ENCODE results near the gene ATP2A3. TPM values are rescaled to one million over a fixed set of nuclear protein-coding genes. Genes with fewer than 3 reads are reported as not detected.

ATP2A3 gene
- total and polyA plus RNA-seq, 3 experiments from 2014 or later: 105 to 111 (median 108) TPM

DNA sequence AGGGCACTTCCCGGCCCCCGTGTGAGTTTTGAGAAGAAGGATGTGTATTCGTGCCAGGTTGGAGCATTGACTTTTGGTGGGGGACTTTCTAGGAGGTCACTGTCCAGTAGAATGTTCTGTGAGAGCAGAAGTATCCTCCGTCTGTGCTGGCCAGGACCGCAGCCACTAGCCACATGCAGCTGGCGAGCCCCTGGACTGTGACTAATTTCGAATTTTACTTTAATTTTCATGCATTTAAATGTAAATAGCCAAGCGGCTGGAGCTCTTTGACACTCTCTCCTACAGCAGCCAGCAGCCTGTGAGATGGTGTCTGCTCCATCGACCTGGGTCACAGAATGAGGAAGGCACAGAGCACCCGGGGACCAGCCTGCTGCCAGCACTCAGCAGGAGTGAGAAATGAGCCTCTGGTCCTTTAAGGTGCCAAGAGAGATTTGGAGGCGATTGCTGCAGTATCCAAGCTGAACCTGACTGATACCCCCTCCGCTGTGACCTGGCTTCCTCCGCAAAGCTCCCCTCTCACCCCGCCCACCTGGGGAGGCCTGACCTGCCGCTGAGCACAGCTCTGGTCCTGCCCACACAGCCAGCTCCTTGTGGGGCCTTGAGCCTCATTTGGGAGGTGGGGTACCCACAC is 7.8 kb downstream of the ATP2A3 start:
- CTCF ChIA-PET: interaction anchor here (1.2 to 1.3 kb wide), 2 partner anchors 43 to 49 kb away, joined by 3 to 4 read pairs; no protein-coding TSS in a partner anchor
- Mint-ChIP-seq H3K4me1 (peaks cover 46 to 57% (median 49%) of the 10 kb centered on the region in 3 donors), H3K27ac (peak overlapping the region in 7 of 8 donors; percentile 39 to 92 (median 59)), H3K9me3 (no peaks in the 10 kb centered on the region), H3K27me3 (no peaks in the 10 kb centered on the region), H3K4me3 (peak overlapping the region in 4 of 7 donors; percentile 31 to 50 (median 45)), H3K36me3 (peaks cover 0 to 67% (median 7%) of the 10 kb centered on the region in 3 donors)
- Histone ChIP-seq H3K27me3 (ENCODE audit: insufficient read depth, low read length, poor library complexity, severe bottlenecking) (no peaks in the 10 kb centered on the region), H3K4me1 (ENCODE audit: insufficient read depth, low read length) (peaks cover 40% of the 10 kb centered on the region), H3K4me3 (ENCODE audit: low read length) (no peak overlapping the region), H3K27ac (ENCODE audit: low read depth, low read length) (no peak overlapping the region), H3K36me3 (ENCODE audit: insufficient read depth, low read length) (peaks cover 5% of the 10 kb centered on the region), H3K9me3 (ENCODE audit: low read length) (no peaks in the 10 kb centered on the region)
- POLR2A ChIA-PET: interaction anchor here (0.6 to 1.2 kb wide), 2 partner anchors 9 to 70 kb away, joined by 5 to 10 read pairs; partner anchors contain the start of gene ATP2A3
- no peak for DNase-seq

DNA sequence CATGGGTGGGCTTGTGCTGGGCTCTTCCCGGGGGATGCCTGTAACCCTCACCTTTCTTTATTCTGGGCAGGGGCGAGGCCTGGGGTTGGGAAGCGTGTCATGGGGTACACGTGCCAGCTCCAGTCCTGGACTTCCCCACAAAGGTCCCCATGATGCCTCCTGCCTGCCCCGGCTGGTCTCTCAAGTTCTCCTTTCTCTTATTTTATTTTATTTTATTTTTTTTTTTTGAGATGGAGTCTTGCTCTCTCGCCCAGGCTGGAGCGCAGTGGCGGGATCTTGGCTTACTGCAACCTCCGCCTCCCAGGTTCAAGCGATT is 8.6 kb downstream of the ATP2A3 start:
- no peak for DNase-seq
- no peaks in the 10 kb centered on the region for H3K9me3 Mint-ChIP-seq
- Histone ChIP-seq H3K27ac (ENCODE audit: low read depth, low read length) (no peak overlapping the region), H3K27me3 (ENCODE audit: insufficient read depth, low read length, poor library complexity, severe bottlenecking) (no peaks in the 10 kb centered on the region), H3K4me1 (ENCODE audit: insufficient read depth, low read length) (peaks cover 32% of the 10 kb centered on the region), H3K4me3 (ENCODE audit: low read length) (no peak overlapping the region), H3K36me3 (ENCODE audit: insufficient read depth, low read length) (peaks cover 7% of the 10 kb centered on the region), H3K9me3 (ENCODE audit: low read length) (no peaks in the 10 kb centered on the region)
- no peaks in the 10 kb centered on the region for H3K27me3 Mint-ChIP-seq
- CTCF ChIA-PET: no interaction called here
- H3K4me1 Mint-ChIP-seq: peaks cover 39 to 49% (median 41%) of the 10 kb centered on the region in 3 donors
- POLR2A ChIA-PET: interaction anchor here (1.2 kb wide), 1 partner anchor 9 kb away, joined by 5 read pairs; the partner anchor contains the start of gene ATP2A3
- no peak overlapping the region for H3K4me3 Mint-ChIP-seq
- peaks cover 0 to 68% (median 7%) of the 10 kb centered on the region in 3 donors for H3K36me3 Mint-ChIP-seq
- H3K27ac Mint-ChIP-seq: peak overlapping the region in 2 of 8 donors; percentile 43 to 85

DNA sequence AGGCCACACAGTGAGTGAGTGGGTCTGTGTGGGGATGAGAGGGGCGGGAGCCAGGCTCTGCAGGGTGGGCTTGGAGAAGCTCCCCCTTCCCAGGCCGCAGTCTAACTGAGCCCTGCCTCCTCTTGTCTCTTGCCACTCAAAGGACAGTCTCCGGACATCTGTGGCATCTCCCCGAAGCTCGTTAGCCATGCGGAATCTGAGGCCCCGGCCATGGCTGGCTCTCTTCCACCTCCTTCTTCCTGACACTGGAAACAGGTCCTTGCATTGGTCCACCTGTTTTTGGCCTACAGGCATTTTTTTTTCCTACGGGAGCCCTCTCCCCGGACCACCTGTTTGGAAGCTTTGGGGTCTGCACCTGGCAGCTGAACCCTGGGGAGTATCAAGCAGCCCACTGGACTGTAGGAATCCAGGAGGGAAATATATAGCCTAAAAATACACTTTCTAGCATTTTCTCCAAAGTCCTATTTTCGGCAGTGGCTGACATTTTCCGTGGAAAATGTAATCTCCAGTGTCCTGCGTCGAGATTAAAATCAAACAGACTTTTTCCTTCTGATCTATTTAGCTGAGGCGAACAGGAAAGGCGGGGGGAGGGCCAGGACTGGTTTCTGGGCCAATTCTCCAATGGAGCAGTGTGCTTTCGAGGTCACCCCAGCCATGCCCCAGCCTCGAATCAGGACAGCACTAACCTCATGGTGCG is 9.1 kb downstream of the ATP2A3 start:
- peak overlapping the region in 3 of 8 donors; percentile 50 to 83 (median 58) for H3K27ac Mint-ChIP-seq
- H3K4me1 Mint-ChIP-seq: peaks cover 34 to 44% (median 36%) of the 10 kb centered on the region in 3 donors
- H3K4me1 ChIP-seq (ENCODE audit: insufficient read depth, low read length): peaks cover 27% of the 10 kb centered on the region

DNA sequence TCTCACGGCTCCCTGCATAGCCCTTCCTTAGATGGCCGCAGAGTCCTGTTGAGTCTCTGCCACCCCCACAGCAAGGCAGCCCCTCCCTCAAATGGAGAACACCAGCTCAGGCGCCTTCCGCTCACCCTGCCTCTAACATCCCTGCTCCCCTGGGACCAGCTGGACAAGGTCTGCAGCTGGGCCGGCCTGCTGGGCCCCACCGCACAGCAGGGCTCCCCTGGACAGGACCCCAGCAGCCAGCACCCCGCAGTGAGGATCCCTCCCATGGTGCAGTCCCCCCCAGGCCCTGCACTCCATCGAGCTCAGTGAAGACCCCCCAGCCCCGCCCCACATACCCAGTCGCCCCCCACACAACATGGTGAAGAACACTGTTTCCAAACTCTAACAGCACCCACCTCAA is 10.2 kb downstream of the ATP2A3 start:
- ChIA-PET CTCF (no interaction called here), POLR2A (interaction anchor here (0.5 kb wide), 1 partner anchor 12 kb away, joined by 6 read pairs; no protein-coding TSS in a partner anchor)
- Mint-ChIP-seq H3K4me3 (no peak overlapping the region), H3K36me3 (peaks cover 0 to 71% (median 4%) of the 10 kb centered on the region in 3 donors), H3K4me1 (peaks cover 24 to 34% (median 27%) of the 10 kb centered on the region in 3 donors), H3K27me3 (no peaks in the 10 kb centered on the region), H3K27ac (no peak overlapping the region), H3K9me3 (no peaks in the 10 kb centered on the region)
- Histone ChIP-seq H3K27ac (ENCODE audit: low read depth, low read length) (no peak overlapping the region), H3K27me3 (ENCODE audit: insufficient read depth, low read length, poor library complexity, severe bottlenecking) (no peaks in the 10 kb centered on the region), H3K9me3 (ENCODE audit: low read length) (no peaks in the 10 kb centered on the region), H3K4me3 (ENCODE audit: low read length) (no peak overlapping the region), H3K36me3 (ENCODE audit: insufficient read depth, low read length) (peaks cover 16% of the 10 kb centered on the region), H3K4me1 (ENCODE audit: insufficient read depth, low read length) (peaks cover 17% of the 10 kb centered on the region)
- DNase-seq: no peak

More for the DNA sequence above, 9.1 kb downstream of the ATP2A3 start:
- ChIA-PET POLR2A (interaction anchor here (1.2 kb wide), 1 partner anchor 10 kb away, joined by 5 read pairs; the partner anchor contains the start of gene ATP2A3), CTCF (no interaction called here)
- Mint-ChIP-seq H3K4me3 (no peak overlapping the region), H3K36me3 (peaks cover 0 to 68% (median 4%) of the 10 kb centered on the region in 3 donors), H3K27me3 (no peaks in the 10 kb centered on the region), H3K9me3 (no peaks in the 10 kb centered on the region)
- Histone ChIP-seq H3K4me3 (ENCODE audit: low read length) (no peak overlapping the region), H3K27ac (ENCODE audit: low read depth, low read length) (no peak overlapping the region), H3K9me3 (ENCODE audit: low read length) (no peaks in the 10 kb centered on the region), H3K36me3 (ENCODE audit: insufficient read depth, low read length) (peaks cover 11% of the 10 kb centered on the region), H3K27me3 (ENCODE audit: insufficient read depth, low read length, poor library complexity, severe bottlenecking) (no peaks in the 10 kb centered on the region)
- DNase-seq: no peak

DNA sequence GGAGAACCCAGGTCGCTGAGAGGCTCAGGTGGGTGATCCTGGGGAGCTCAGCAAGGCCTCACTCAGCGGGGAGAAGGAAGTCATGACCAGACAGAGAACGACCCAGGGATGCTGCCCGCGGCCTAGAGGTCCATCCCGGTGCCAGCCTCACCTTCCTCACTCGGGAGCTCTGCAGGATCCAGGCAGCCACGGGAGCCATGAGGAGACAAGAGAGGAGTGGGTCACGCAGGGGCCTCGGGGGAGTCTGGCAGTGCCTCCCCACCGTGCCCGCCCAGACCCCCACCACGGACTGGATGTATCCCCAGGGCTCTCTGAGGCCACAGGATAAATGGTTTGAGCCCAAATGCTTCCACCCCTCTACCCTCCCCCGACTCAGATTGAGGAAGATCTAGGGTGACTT is 10.7 kb downstream of the ATP2A3 start:
- no peak overlapping the region for H3K27ac Mint-ChIP-seq
- Histone ChIP-seq H3K27ac (ENCODE audit: low read depth, low read length) (no peak overlapping the region), H3K36me3 (ENCODE audit: insufficient read depth, low read length) (peaks cover 16% of the 10 kb centered on the region), H3K9me3 (ENCODE audit: low read length) (no peaks in the 10 kb centered on the region), H3K4me1 (ENCODE audit: insufficient read depth, low read length) (peaks cover 15% of the 10 kb centered on the region), H3K4me3 (ENCODE audit: low read length) (no peak overlapping the region), H3K27me3 (ENCODE audit: insufficient read depth, low read length, poor library complexity, severe bottlenecking) (no peaks in the 10 kb centered on the region)
- H3K27me3 Mint-ChIP-seq: no peaks in the 10 kb centered on the region
- no peak for DNase-seq
- ChIA-PET CTCF (no interaction called here), POLR2A (no interaction called here)
- no peak overlapping the region for H3K4me3 Mint-ChIP-seq
- H3K4me1 Mint-ChIP-seq: peaks cover 23 to 32% (median 25%) of the 10 kb centered on the region in 3 donors
- peaks cover 0 to 77% (median 4%) of the 10 kb centered on the region in 3 donors for H3K36me3 Mint-ChIP-seq
- no peaks in the 10 kb centered on the region for H3K9me3 Mint-ChIP-seq

DNA sequence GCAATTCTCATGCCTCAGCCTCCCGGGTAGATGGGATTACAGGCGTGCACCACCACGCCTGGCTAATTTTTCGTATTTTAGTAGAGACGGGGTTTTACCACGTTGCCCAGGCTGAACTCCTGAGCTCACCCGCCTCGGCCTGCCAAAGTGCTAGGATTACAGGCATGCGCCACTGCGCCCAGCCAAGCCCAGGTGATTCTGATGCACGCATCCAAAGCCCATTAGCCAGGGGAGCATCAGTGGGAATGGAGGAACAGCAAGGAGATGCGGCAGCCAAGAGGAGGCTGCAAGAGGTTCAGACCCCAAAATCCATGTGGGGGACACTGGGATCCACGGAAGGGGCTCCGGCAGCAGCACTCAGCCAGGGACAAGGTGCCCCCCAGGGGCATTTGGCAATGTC is 12.1 kb downstream of the ATP2A3 start:
- H3K27ac Mint-ChIP-seq: peak overlapping the region in 2 of 8 donors; percentile 36 to 38
- H3K4me3 Mint-ChIP-seq: no peak overlapping the region
- peaks cover 0 to 76% (median 6%) of the 10 kb centered on the region in 3 donors for H3K36me3 Mint-ChIP-seq
- POLR2A ChIA-PET: no interaction called here
- H3K27me3 ChIP-seq (ENCODE audit: insufficient read depth, low read length, poor library complexity, severe bottlenecking): no peaks in the 10 kb centered on the region
- H3K9me3 ChIP-seq (ENCODE audit: low read length): no peaks in the 10 kb centered on the region
- H3K27ac ChIP-seq (ENCODE audit: low read depth, low read length): no peak overlapping the region
- CTCF ChIA-PET: interaction anchor here (1.0 kb wide), 1 partner anchor 13 kb away, joined by 3 read pairs; no protein-coding TSS in a partner anchor
- peaks cover 10% of the 10 kb centered on the region for H3K4me1 ChIP-seq (ENCODE audit: insufficient read depth, low read length)
- H3K36me3 ChIP-seq (ENCODE audit: insufficient read depth, low read length): peaks cover 14% of the 10 kb centered on the region
- H3K4me3 ChIP-seq (ENCODE audit: low read length): no peak overlapping the region
- H3K27me3 Mint-ChIP-seq: no peaks in the 10 kb centered on the region
- no peak for DNase-seq
- H3K4me1 Mint-ChIP-seq: peaks cover 12 to 18% (median 13%) of the 10 kb centered on the region in 3 donors
- no peaks in the 10 kb centered on the region for H3K9me3 Mint-ChIP-seq

DNA sequence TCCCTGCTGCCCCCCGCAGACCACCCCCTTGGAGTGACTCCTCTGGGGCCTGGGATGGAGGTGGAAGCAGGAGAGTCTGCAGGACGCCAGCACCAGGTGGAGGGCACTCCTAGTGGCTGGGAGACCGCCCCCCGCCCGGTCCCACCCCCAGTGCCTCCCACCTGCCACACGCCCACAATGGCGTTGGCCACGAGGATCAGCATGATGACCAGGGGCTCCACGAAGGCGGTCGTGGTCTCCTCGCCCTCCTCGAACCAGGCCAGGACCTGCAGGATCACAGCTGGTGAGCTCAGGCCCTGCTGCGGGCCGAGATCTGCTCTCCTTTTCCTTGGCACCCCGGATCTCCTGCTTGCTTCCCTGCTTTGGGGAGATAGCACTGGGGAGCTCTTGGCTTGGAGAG is 12.8 kb downstream of the ATP2A3 start:
- no peaks in the 10 kb centered on the region for H3K9me3 Mint-ChIP-seq
- H3K27ac Mint-ChIP-seq: peak overlapping the region in 1 of 8 donors; percentile 65
- H3K4me1 ChIP-seq (ENCODE audit: insufficient read depth, low read length): peaks cover 3% of the 10 kb centered on the region
- CTCF ChIA-PET: interaction anchor here (1.0 kb wide), 1 partner anchor 14 kb away, joined by 3 read pairs; no protein-coding TSS in a partner anchor
- H3K27me3 ChIP-seq (ENCODE audit: insufficient read depth, low read length, poor library complexity, severe bottlenecking): no peaks in the 10 kb centered on the region
- no peak overlapping the region for H3K4me3 ChIP-seq (ENCODE audit: low read length)
- no peaks in the 10 kb centered on the region for H3K27me3 Mint-ChIP-seq
- peaks cover 22% of the 10 kb centered on the region for H3K36me3 ChIP-seq (ENCODE audit: insufficient read depth, low read length)
- H3K36me3 Mint-ChIP-seq: peaks cover 0 to 76% (median 3%) of the 10 kb centered on the region in 3 donors
- H3K4me3 Mint-ChIP-seq: no peak overlapping the region
- POLR2A ChIA-PET: no interaction called here
- no peak overlapping the region for H3K27ac ChIP-seq (ENCODE audit: low read depth, low read length)
- peaks cover 4 to 11% (median 5%) of the 10 kb centered on the region in 3 donors for H3K4me1 Mint-ChIP-seq
- H3K9me3 ChIP-seq (ENCODE audit: low read length): no peaks in the 10 kb centered on the region
- DNase-seq: no peak

DNA sequence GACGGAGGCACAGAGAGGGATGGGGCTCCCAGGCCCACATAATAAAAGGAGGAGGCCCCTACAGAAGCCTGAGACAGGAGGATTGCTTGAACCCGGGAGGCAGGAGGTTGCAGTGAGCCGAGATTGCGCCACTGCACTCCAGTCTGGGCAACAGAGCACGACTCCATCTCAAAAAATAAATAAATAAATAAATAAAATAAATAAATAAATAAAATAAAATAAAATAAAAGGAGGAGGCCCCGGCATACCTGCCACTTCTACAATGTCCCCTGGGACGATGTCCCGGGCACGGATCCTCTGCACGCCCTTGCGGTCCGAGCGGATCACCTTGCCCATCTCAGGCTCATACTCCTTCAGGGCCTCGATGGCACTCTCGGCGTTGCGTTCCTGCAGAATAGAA is 13.2 kb downstream of the ATP2A3 start:
- Histone ChIP-seq H3K27me3 (ENCODE audit: insufficient read depth, low read length, poor library complexity, severe bottlenecking) (no peaks in the 10 kb centered on the region), H3K27ac (ENCODE audit: low read depth, low read length) (no peak overlapping the region), H3K36me3 (ENCODE audit: insufficient read depth, low read length) (peaks cover 24% of the 10 kb centered on the region), H3K4me3 (ENCODE audit: low read length) (no peak overlapping the region), H3K4me1 (ENCODE audit: insufficient read depth, low read length) (no peaks in the 10 kb centered on the region), H3K9me3 (ENCODE audit: low read length) (no peaks in the 10 kb centered on the region)
- Mint-ChIP-seq H3K4me1 (peaks cover 0 to 7% (median 1%) of the 10 kb centered on the region in 3 donors), H3K36me3 (peaks cover 0 to 76% (median 3%) of the 10 kb centered on the region in 3 donors), H3K27ac (no peak overlapping the region), H3K9me3 (no peaks in the 10 kb centered on the region), H3K4me3 (no peak overlapping the region), H3K27me3 (no peaks in the 10 kb centered on the region)
- POLR2A ChIA-PET: no interaction called here
- no peak for DNase-seq
- CTCF ChIA-PET: no interaction called here

All from CD8-positive, alpha-beta memory T cell (primary cell).